Right lobe of liver (tissue), 6 donors: ENCODE measurements around the gene CHI3L1. TPM values are rescaled to one million over a fixed set of nuclear protein-coding genes. Genes with fewer than 3 reads are reported as not detected.

ENCODE experiments used
- ATAC-seq, 4 donors: fragments of 200-7000 bp; cut with Tn5 transposase; one replicate each; pipeline ENCODE4 v1.9.1; 2020; ENCODE audit warnings: mild to moderate bottlenecking in 4 of 4, moderate library complexity in 4 of 4
- DNase-seq, 3 donors: peaks; one replicate each; pipeline ENCODE4 v3.0.0-alpha.2; 2020
- H3K27ac ChIP-seq, 3 donors: fragments of 200-600 bp; one replicate each; pipeline ENCODE4 v1.8.0; 2022
- H3K27me3 ChIP-seq, 2 donors: fragments of 200-600 bp; one replicate each; pipeline ENCODE4 v1.8.0; 2022
- H3K36me3 ChIP-seq, 4 donors: fragments of 200-600 bp; sonication (generic) in 1 of 4; one replicate each; pipeline versions ENCODE4 v1.5.1 to v1.8.0; 2017 to 2022; ENCODE audit warnings: control low read depth in 1 of 4
- H3K4me1 ChIP-seq, 4 donors: fragments of 200-600 bp; sonication (generic) in 1 of 4; one replicate each; pipeline versions ENCODE4 v1.5.1 to v1.8.0; 2017 to 2022; ENCODE audit warnings: control low read depth in 1 of 4
- H3K4me3 ChIP-seq, 3 donors: fragments of 200-600 bp; one replicate each; pipeline ENCODE4 v1.8.0; 2022
- H3K9me3 ChIP-seq, 4 donors: fragments of 200-600 bp; sonication (generic) in 1 of 4; one replicate each; pipeline versions ENCODE4 v1.5.1 to v1.8.0; 2017 to 2022; ENCODE audit warnings: control low read depth in 1 of 4
- CTCF ChIP-seq, 4 donors: fragments of 200-600 bp in 3 of 4; fragments of 450-650 bp in 1 of 4; IDR thresholded peaks; one replicate each; pipeline versions ENCODE4 v1.5.1 to v1.8.0; 2016 to 2022; ENCODE audit warnings: antibody characterized with exemption in 4 of 4, mild to moderate bottlenecking in 2 of 4
- POLR2A ChIP-seq: fragments of 450-650 bp; IDR thresholded peaks from one replicate; pipeline ENCODE4 v1.6.1; 2017; ENCODE audit warnings: antibody characterized with exemption, mild to moderate bottlenecking
- WGBS: methylation state at CpG from one replicate; pipeline ENCODE4 v1.1.6; 2018; ENCODE audit warnings: low coverage, low lambda C conversion rate; ENCODE audit not compliant: insufficient coverage; ENCODE audit errors: missing lambda C conversion rate; 5-methylcytosine and 5-hydroxymethylcytosine counted together
- intact Hi-C, 2 donors: fragments of 100-400 bp; cut with DNase I; formaldehyde crosslinking; loops; one replicate each; pipeline versions ENCODE4 v1.11.2 to v1.14.1; 2022
- total RNA-seq, 6 experiments: library from RNA; depleted of rRNA in 2 of 6; stranded (reverse); fragments of >200 nt in 2 of 6; fragmentation: NEBNext Ultra II Directional in 3 of 6; extraction: Animal tissue kit (Norgen Biotek cat#: 25700) in 3 of 6; gene quantifications; one replicate each; pipeline versions ENCODE4 v1.1.0 to v1.2.4, GENCODE V29; 2016 to 2023
- donor health status: DM: no; HTN: yes; CAD: no.
- donor health status: DM: no; HTN: no; CAD: no.
- donor health status: DM: no; HTN: no; CAD: no.
- donor health status: DM: no; HTN: yes; CAD: no.
- donor health status: DM: no; HTN: yes; CAD: no.

CHI3L1 gene
- total RNA-seq, 6 experiments from 2014 or later, result 2.8 to 397 (median 219) TPM

GRCh38 chr1:203210350-203210749, 23.8 kb upstream of the CHI3L1 start:
- Histone ChIP-seq H3K9me3 (no peaks in the 10 kb centered on the region), H3K36me3 (no peaks in the 10 kb centered on the region), H3K4me1 (peaks cover 0 to 6% (median 2%) of the 10 kb centered on the region in 4 donors), H3K27me3 (no peaks in the 10 kb centered on the region), H3K27ac (no peak overlapping the region), H3K4me3 (no peak overlapping the region)
- DNase-seq, result no peak
- intact Hi-C loops, result no loop called here
- ATAC-seq, result no peak
- TF ChIP-seq CTCF (IDR thresholded peaks at IDR 0.05) (no peak), POLR2A (no peak)

GRCh38 chr1:203208181-203208580, 21.7 kb upstream of the CHI3L1 start:
- no peak overlapping the region for H3K4me3 ChIP-seq
- intact Hi-C loops, result no loop called here
- no peaks in the 10 kb centered on the region for H3K9me3 ChIP-seq
- 80% methylated on average over 1 of the region's 1 CpG for WGBS
- H3K27ac ChIP-seq, result no peak overlapping the region
- peaks cover 0 to 6% (median 2%) of the 10 kb centered on the region in 4 donors for H3K4me1 ChIP-seq
- ATAC-seq (no peak), DNase-seq (no peak)
- no peaks in the 10 kb centered on the region for H3K27me3 ChIP-seq
- no peak for TF ChIP-seq POLR2A
- TF ChIP-seq CTCF (IDR thresholded peaks at IDR 0.05), result no peak
- no peaks in the 10 kb centered on the region for H3K36me3 ChIP-seq

GRCh38 chr1:203207751-203208150, 21.2 kb upstream of the CHI3L1 start:
- TF ChIP-seq POLR2A (no peak), CTCF (IDR thresholded peaks at IDR 0.05) (no peak)
- H3K36me3 ChIP-seq, result no peaks in the 10 kb centered on the region
- H3K27me3 ChIP-seq, result no peaks in the 10 kb centered on the region
- no CpG with 5 or more reads among the region's 2 CpGs for WGBS
- intact Hi-C loops, result no loop called here
- H3K4me3 ChIP-seq, result no peak overlapping the region
- no peak for ATAC-seq
- H3K9me3 ChIP-seq, result no peaks in the 10 kb centered on the region
- H3K27ac ChIP-seq, result no peak overlapping the region
- DNase-seq, result peak in 1 of 3 donors; percentile 10
- H3K4me1 ChIP-seq, result peaks cover 0 to 6% (median 2%) of the 10 kb centered on the region in 4 donors

GRCh38 chr1:203206129-203206687, 19.7 kb upstream of the CHI3L1 start:
- TF ChIP-seq CTCF (IDR thresholded peaks at IDR 0.05) (no peak), POLR2A (no peak)
- H3K4me1 ChIP-seq, result peaks cover 0 to 3% (median under 1%) of the 10 kb centered on the region in 4 donors
- 90% methylated on average over 2 of the region's 5 CpGs for WGBS
- no peak overlapping the region for H3K27ac ChIP-seq
- ATAC-seq (no peak), DNase-seq (no peak)
- intact Hi-C loops, result no loop called here
- H3K27me3 ChIP-seq, result no peaks in the 10 kb centered on the region
- no peaks in the 10 kb centered on the region for H3K9me3 ChIP-seq
- H3K4me3 ChIP-seq, result no peak overlapping the region
- no peaks in the 10 kb centered on the region for H3K36me3 ChIP-seq

- Histone ChIP-seq H3K27me3 (no peaks in the 10 kb centered on the region), H3K9me3 (no peaks in the 10 kb centered on the region), H3K36me3 (no peaks in the 10 kb centered on the region), H3K27ac (no peak overlapping the region), H3K4me3 (no peak overlapping the region), H3K4me1 (peaks cover 0 to 12% (median 1%) of the 10 kb centered on the region in 4 donors)
- peak in 1 of 4 donors; percentile 38 for ATAC-seq
- intact Hi-C loops, result no loop called here
- no peak for TF ChIP-seq CTCF (IDR thresholded peaks at IDR 0.05)
- no peak for TF ChIP-seq POLR2A
- no peak for DNase-seq
- WGBS, result no CpG with 5 or more reads among the region's 2 CpGs
Measured at GRCh38 chr1:203204756-203205155, 18.3 kb upstream of the CHI3L1 start.
